Adrenal gland (tissue), 12 donors: ENCODE results near the gene SLC24A3. TPM values are rescaled to one million over a fixed set of nuclear protein-coding genes. Genes with fewer than 3 reads are reported as not detected.

Experiments
- DNase-seq, 7 donors: peaks; one replicate each; pipeline ENCODE4 v3.0.0-alpha.2; 2019 to 2020
- H3K27ac ChIP-seq, 5 donors: fragments of 200-600 bp; sonication (generic) in 4 of 5; 1 replicate in 3 of 5; 2 replicates in 2 of 5; pipeline versions ENCODE4 v1.5.1 to v1.8.0; 2016 to 2020; ENCODE audit warnings: mild to moderate bottlenecking in 1 of 5
- H3K27me3 ChIP-seq: fragments of 200-600 bp; 2 replicates; pipeline ENCODE4 v1.8.0; 2021
- H3K36me3 ChIP-seq, 2 donors: fragments of 200-600 bp; replicated peaks in 1 of 2; 1 replicate in 1 of 2; 2 replicates in 1 of 2; pipeline versions ENCODE4 v1.5.1 to v1.8.0; 2018 to 2022
- H3K4me1 ChIP-seq, 2 donors: fragments of 200-600 bp; replicated peaks in 1 of 2; 1 replicate in 1 of 2; 2 replicates in 1 of 2; pipeline versions ENCODE4 v1.5.1 to v1.8.0; 2018 to 2021
- H3K4me3 ChIP-seq, 4 donors: fragments of 200-600 bp; sonication (generic) in 3 of 4; one replicate each; pipeline ENCODE4 v1.5.1; 2016 to 2018
- H3K9me3 ChIP-seq, 3 donors: fragments of 200-600 bp; sonication (generic) in 1 of 3; replicated peaks in 1 of 3; 1 replicate in 2 of 3; 2 replicates in 1 of 3; pipeline versions ENCODE4 v1.5.1 to v1.8.0; 2016 to 2021
- POLR2A ChIP-seq, 2 donors: fragments of 450-650 bp; IDR thresholded peaks; one replicate each; pipeline ENCODE4 v1.6.1; 2017; ENCODE audit warnings: antibody characterized with exemption in 2 of 2, mild to moderate bottlenecking in 2 of 2, moderate library complexity in 1 of 2
- WGBS, 4 donors: extraction: QIAGEN DNeasy Blood & Tissue Kit in 2 of 4; methylation state at CpG; one replicate each; pipeline versions ENCODE4 v1.1.5 to v1.1.7; 2013 to 2017; 5-methylcytosine and 5-hydroxymethylcytosine counted together
- intact Hi-C, 2 donors: fragments of 100-400 bp; cut with DNase I; formaldehyde crosslinking; loops; one replicate each; pipeline versions ENCODE4 v1.14.1 to v1.15.0; 2022 to 2023
- polyA plus RNA-seq, 3 donors: library from polyadenylated mRNA; stranded (reverse); fragments of 200-250 nt in 2 of 3; fragments of 350-450 nt in 1 of 3; fragmentation: Illumina TruSeq in 1 of 3; extraction: RNeasy Lipid Tissue Mini Kit (QIAGEN cat#74804) in 1 of 3; gene quantifications; one replicate each; pipeline ENCODE4 v1.2.3, GENCODE V29; 2013 to 2014
- total RNA-seq, 9 donors: library from RNA; depleted of rRNA in 4 of 9; stranded (reverse); fragments of >200 nt in 4 of 9; fragments of 120-200 nt in 1 of 9; fragmentation: NEBNext Ultra II Directional in 1 of 9; extraction: Animal tissue kit (Norgen Biotek cat#: 25700) in 1 of 9; gene quantifications; one replicate each; pipeline versions ENCODE4 v1.1.0 to v1.2.4, GENCODE V29; 2013 to 2023
- TF ChIP-seq, protein P1 (sequence below), 6 experiments: fragments of 450-650 bp in 4 of 6; fragments of 200-600 bp in 2 of 6; sonication (generic) in 1 of 6; IDR thresholded peaks; 1 replicate in 5 of 6; 2 replicates in 1 of 6; pipeline versions ENCODE4 v1.5.1 to v1.8.0; 2016 to 2021; ENCODE audit warnings: antibody characterized with exemption in 6 of 6, mild to moderate bottlenecking in 2 of 6, moderate library complexity in 1 of 6
- donor health status: healthy with polysubstance abuse.
- donor health status: Bipolar disorder and iron deficiency.
- donor health status: DM: yes; HTN: yes; CAD: no.
- donor health status: DM: no; HTN: no; CAD: no.
- donor health status: DM: no; HTN: no; CAD: no.
- donor health status: DM: yes; HTN: yes; CAD: no.

The SLC24A3 gene
- total and polyA plus RNA-seq, 12 donors: 0.89 to 44.4 (median 2.7) TPM

DNA sequence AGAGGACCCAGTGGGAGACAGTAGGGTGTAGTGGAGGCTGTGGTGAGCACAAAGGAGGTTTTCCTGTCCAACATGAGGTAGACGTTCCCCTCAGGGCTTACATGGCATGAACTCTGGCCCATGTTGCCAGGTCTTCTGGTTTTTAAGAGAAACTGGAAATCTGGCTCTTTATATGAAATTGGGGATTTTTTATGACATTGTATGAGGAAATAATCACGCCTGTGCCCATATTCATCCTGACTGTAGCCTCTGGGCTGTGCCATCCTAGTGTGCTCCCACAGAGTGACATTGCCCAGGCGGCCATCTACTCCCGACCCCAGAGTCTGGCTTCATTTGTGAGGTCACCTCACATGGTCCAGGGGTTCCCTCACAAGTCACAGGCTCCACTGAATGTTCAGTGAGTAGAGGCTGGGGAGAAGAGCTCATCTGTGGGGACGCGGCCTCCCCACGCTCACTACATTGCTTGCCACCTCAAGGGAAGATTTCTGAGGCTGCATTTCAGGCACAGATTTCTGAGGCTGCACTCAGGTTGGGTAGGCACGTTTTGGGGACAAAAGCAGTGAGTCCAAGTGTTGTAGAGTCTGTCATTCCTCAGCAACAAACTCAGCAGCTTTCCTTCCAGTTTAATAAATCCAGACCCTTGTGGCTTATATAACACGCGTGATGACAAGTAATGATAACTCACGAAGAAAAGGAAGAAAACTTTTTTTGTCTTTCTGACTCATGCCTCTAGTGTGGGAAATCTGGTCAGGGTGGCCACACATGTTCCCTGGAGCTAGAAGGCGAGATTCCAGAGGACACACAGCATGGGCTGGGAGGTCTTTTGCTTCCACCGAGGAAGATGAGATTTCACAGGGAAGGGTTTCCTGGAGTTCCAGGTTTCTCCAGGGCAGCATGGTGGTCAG, 41.7 kb downstream of the SLC24A3 start:
- no peak for DNase-seq
- TF ChIP-seq, protein P1, sequence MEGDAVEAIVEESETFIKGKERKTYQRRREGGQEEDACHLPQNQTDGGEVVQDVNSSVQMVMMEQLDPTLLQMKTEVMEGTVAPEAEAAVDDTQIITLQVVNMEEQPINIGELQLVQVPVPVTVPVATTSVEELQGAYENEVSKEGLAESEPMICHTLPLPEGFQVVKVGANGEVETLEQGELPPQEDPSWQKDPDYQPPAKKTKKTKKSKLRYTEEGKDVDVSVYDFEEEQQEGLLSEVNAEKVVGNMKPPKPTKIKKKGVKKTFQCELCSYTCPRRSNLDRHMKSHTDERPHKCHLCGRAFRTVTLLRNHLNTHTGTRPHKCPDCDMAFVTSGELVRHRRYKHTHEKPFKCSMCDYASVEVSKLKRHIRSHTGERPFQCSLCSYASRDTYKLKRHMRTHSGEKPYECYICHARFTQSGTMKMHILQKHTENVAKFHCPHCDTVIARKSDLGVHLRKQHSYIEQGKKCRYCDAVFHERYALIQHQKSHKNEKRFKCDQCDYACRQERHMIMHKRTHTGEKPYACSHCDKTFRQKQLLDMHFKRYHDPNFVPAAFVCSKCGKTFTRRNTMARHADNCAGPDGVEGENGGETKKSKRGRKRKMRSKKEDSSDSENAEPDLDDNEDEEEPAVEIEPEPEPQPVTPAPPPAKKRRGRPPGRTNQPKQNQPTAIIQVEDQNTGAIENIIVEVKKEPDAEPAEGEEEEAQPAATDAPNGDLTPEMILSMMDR (IDR thresholded peaks at IDR 0.05): no peak
- no peak for TF ChIP-seq POLR2A (IDR thresholded peaks at IDR 0.05)
- WGBS, 4 donors: 67 to 78% (median 76%) methylated on average over 10 to 13 of the region's 13 CpGs
- no peak overlapping the region for H3K27ac ChIP-seq
- no peaks in the 10 kb centered on the region for H3K9me3 ChIP-seq
- H3K36me3 ChIP-seq: no peaks in the 10 kb centered on the region
- H3K4me3 ChIP-seq: no peak overlapping the region
- no peaks in the 10 kb centered on the region for H3K4me1 ChIP-seq
- intact Hi-C loops: no loop called here
- no peaks in the 10 kb centered on the region for H3K27me3 ChIP-seq

DNA sequence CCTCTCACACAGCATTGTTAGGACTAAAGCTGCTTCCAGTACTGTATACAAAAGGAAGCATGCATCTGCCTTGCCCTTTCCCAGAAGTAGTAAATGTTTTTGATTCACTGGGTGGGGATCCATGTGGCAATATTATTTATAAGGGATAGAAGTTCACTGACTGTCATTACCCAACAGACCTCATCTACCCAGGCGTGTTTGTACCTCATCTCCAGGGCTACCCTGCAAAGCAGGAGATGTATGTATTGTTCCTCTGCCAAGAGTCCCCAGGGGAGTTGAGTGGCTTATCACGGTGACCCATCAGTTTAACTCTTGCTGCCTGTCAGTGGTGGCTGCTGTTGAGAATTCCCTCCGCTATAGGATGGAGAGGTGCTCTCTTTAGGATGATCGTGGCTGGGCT, 42.5 kb downstream of the SLC24A3 start:
- DNase-seq: no peak
- intact Hi-C loops: no loop called here
- WGBS, 4 donors: 60 to 85% (median 64%) methylated on average over 1 to 4 of the region's 4 CpGs

DNA sequence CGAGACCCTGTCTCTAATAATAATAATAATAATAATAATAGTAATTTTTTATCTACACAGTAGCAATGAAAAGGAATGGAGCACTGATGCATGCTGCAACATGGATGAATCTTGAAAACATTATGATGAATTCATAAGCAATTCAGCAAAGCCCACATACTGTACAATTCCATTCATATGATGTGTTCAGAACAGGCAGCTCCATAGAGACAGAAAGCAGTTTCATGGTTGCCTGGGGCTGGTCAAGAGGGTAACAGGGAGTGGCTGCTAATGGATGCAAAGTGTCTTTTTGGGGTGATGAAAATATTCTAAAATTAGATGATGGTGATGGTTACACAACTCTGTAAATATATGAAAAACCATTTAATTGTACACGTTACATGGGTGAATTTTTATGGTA, 43.6 kb downstream of the SLC24A3 start:
- no peak for DNase-seq
- intact Hi-C loops: no loop called here
- no peaks in the 10 kb centered on the region for H3K36me3 ChIP-seq
- no peak overlapping the region for H3K27ac ChIP-seq
- 76 to 93% (median 83%) methylated on average over 2 of the region's 2 CpGs for WGBS, 4 donors
- H3K4me3 ChIP-seq: no peak overlapping the region
- TF ChIP-seq, protein P1 (IDR thresholded peaks at IDR 0.05): no peak
- TF ChIP-seq POLR2A (IDR thresholded peaks at IDR 0.05): no peak
- H3K4me1 ChIP-seq: no peaks in the 10 kb centered on the region
- no peaks in the 10 kb centered on the region for H3K27me3 ChIP-seq
- H3K9me3 ChIP-seq: no peaks in the 10 kb centered on the region

More for the DNA sequence above, 42.5 kb downstream of the SLC24A3 start:
- Histone ChIP-seq H3K36me3 (no peaks in the 10 kb centered on the region), H3K27ac (no peak overlapping the region), H3K27me3 (no peaks in the 10 kb centered on the region), H3K9me3 (no peaks in the 10 kb centered on the region), H3K4me3 (no peak overlapping the region), H3K4me1 (no peaks in the 10 kb centered on the region)
- TF ChIP-seq POLR2A (IDR thresholded peaks at IDR 0.05): no peak
- TF ChIP-seq, protein P1 (IDR thresholded peaks at IDR 0.05): no peak

DNA sequence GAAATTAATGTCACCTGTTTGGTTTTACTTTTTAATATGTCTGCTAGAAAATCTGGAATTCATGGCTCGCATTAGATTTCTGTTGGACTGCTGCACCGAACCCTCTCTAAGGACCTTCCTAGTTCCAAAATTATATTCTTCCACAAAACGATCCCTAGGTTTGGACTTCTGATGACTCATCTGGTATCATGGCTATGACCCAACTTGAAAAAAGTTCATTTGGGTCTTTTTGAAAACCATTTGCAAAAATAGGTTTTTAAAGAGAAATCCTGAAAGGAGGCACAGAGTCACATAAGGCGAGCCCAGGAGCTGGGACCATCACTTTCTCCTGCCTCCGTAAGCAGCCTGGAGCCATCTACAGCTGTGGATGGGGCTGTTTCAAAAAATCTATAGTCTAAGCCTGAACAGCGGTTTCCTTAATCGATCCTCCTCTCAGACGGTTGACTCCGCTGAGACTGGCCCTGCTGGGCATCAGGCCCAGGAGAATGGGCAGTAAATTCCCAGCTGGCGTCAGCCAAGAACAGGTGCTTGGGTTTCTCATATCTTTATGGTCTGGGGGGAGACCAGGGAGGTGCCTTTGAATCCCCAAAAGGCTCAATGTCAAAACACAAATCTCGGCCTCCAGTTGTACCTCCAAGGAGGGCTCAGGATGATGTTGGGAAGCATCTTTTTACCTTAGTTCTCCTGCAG, 44.6 kb downstream of the SLC24A3 start:
- no peak overlapping the region for H3K4me3 ChIP-seq
- H3K27me3 ChIP-seq: no peaks in the 10 kb centered on the region
- no peaks in the 10 kb centered on the region for H3K4me1 ChIP-seq
- intact Hi-C loops: no loop called here
- 74 to 82% (median 80%) methylated on average over 9 to 11 of the region's 11 CpGs for WGBS, 4 donors
- H3K9me3 ChIP-seq: no peaks in the 10 kb centered on the region
- no peak overlapping the region for H3K27ac ChIP-seq
- peak in 2 of 7 donors; percentile 3 to 15 for DNase-seq
- no peaks in the 10 kb centered on the region for H3K36me3 ChIP-seq
- TF ChIP-seq POLR2A (IDR thresholded peaks at IDR 0.05): no peak
